Measurements from ENCODE around the gene INVS. TPM values are rescaled to one million over a fixed set of nuclear protein-coding genes. Genes with fewer than 3 reads are reported as not detected.

The INVS gene
- total RNA-seq, 1 donor from 2014 or later, result 22.3 TPM

- H3K4me3 ChIP-seq, result no peak overlapping the region
- H3K9me3 ChIP-seq, result no peaks in the 10 kb centered on the region
- H3K4me1 ChIP-seq, result peaks cover 45% of the 10 kb centered on the region
- DNase-seq (no peak), ATAC-seq (no peak)
- H3K27ac ChIP-seq, result no peak overlapping the region
- intact Hi-C loops (cut with DNase I), result no loop called here
- H3K36me3 ChIP-seq, result peaks cover 2% of the 10 kb centered on the region
- no peaks in the 10 kb centered on the region for H3K27me3 ChIP-seq (ENCODE audit: low read depth)
- no peak for TF ChIP-seq CTCF (IDR thresholded peaks at IDR 0.05)
Measured at GRCh38 chr9:100096378-100096916, 2.6 kb upstream of the INVS start.

GRCh38 chr9:100098046-100098886 lies 777 bp upstream of the INVS start:
- intact Hi-C loops (cut with DNase I), result no loop called here
- H3K36me3 ChIP-seq, result peaks cover 5% of the 10 kb centered on the region
- H3K27me3 ChIP-seq (ENCODE audit: low read depth), result no peaks in the 10 kb centered on the region
- peak; percentile 64 to 76 for ATAC-seq
- peak overlapping the region; percentile 95 for H3K4me3 ChIP-seq
- peak; percentile 66 for DNase-seq
- H3K4me1 ChIP-seq, result peaks cover 37% of the 10 kb centered on the region
- peak overlapping the region; percentile 96 for H3K27ac ChIP-seq
- no peaks in the 10 kb centered on the region for H3K9me3 ChIP-seq
- TF ChIP-seq CTCF (IDR thresholded peaks at IDR 0.05), result no peak

- Histone ChIP-seq H3K4me1 (peaks cover 33% of the 10 kb centered on the region), H3K36me3 (peaks cover 16% of the 10 kb centered on the region), H3K9me3 (no peaks in the 10 kb centered on the region), H3K27ac (peak overlapping the region; percentile 96), H3K27me3 (ENCODE audit: low read depth) (no peaks in the 10 kb centered on the region), H3K4me3 (peak overlapping the region; percentile 95)
- ATAC-seq (peak; percentile 32 to 56), DNase-seq (peak; percentile 58)
- intact Hi-C loops (cut with DNase I), result no loop called here
- TF ChIP-seq CTCF (IDR thresholded peaks at IDR 0.05), result no peak
Measured at GRCh38 chr9:100099722-100100042, 639 bp downstream of the INVS start.

GRCh38 chr9:100100146-100100667 lies 1.2 kb downstream of the INVS start:
- DNase-seq, result no peak
- Histone ChIP-seq H3K27ac (peak overlapping the region; percentile 96), H3K36me3 (peaks cover 21% of the 10 kb centered on the region), H3K9me3 (no peaks in the 10 kb centered on the region), H3K27me3 (ENCODE audit: low read depth) (no peaks in the 10 kb centered on the region), H3K4me1 (peaks cover 33% of the 10 kb centered on the region), H3K4me3 (peak overlapping the region; percentile 95)
- ATAC-seq, result no peak
- intact Hi-C loops (cut with DNase I), result no loop called here
- no peak for TF ChIP-seq CTCF (IDR thresholded peaks at IDR 0.05)

GRCh38 chr9:100101608-100102007 lies 2.6 kb downstream of the INVS start:
- Histone ChIP-seq H3K27me3 (ENCODE audit: low read depth) (no peaks in the 10 kb centered on the region), H3K9me3 (no peaks in the 10 kb centered on the region), H3K36me3 (peaks cover 35% of the 10 kb centered on the region), H3K4me1 (peaks cover 24% of the 10 kb centered on the region), H3K4me3 (no peak overlapping the region), H3K27ac (no peak overlapping the region)
- intact Hi-C loops (cut with DNase I), result no loop called here
- ATAC-seq, result no peak
- TF ChIP-seq CTCF (IDR thresholded peaks at IDR 0.05), result no peak
- no peak for DNase-seq

Measured in lower lobe of right lung (tissue), 2 donors.